ENCODE data around the gene AARS2. TPM values are rescaled to one million over a fixed set of nuclear protein-coding genes. Genes with fewer than 3 reads are reported as not detected.

Gene AARS2
- total and polyA plus RNA-seq, 7 donors = 2.2 to 7.4 (median 4.4) TPM

GRCh38 chr6:44251576-44252524 is 61.3 kb downstream of the AARS2 start:
- Histone ChIP-seq H3K4me3 (no peak overlapping the region), H3K9me3 (no peaks in the 10 kb centered on the region), H3K27me3 (ENCODE audit: insufficient read depth in 3 of 3, low read length in 2 of 3) (no peaks in the 10 kb centered on the region), H3K4me1 (peaks cover 51% of the 10 kb centered on the region), H3K27ac (peak overlapping the region; percentile 6), H3K36me3 (ENCODE audit: insufficient read depth in 1 of 2, low read depth in 1 of 2) (peaks cover 20 to 81% of the 10 kb centered on the region in 2 donors)
- WGBS, 3 donors = 91 to 92% (median 92%) methylated on average over 14 of the region's 14 CpGs
- DNase-seq (no peak), ATAC-seq (no peak)
- intact Hi-C loops (cut with DNase I) = no loop called here
- TF ChIP-seq CTCF (IDR thresholded peaks at IDR 0.05) = no peak

- intact Hi-C loops (cut with DNase I) = no loop called here
- Histone ChIP-seq H3K36me3 (ENCODE audit: insufficient read depth in 1 of 2, low read depth in 1 of 2) (peaks cover 20 to 79% of the 10 kb centered on the region in 2 donors), H3K27me3 (ENCODE audit: insufficient read depth in 3 of 3, low read length in 2 of 3) (no peaks in the 10 kb centered on the region), H3K4me1 (peaks cover 43% of the 10 kb centered on the region), H3K27ac (peak overlapping the region; percentile 6), H3K9me3 (no peaks in the 10 kb centered on the region), H3K4me3 (peak overlapping the region; percentile 23)
- 54 to 80% (median 59%) methylated on average over 3 of the region's 3 CpGs for WGBS, 3 donors
- TF ChIP-seq CTCF (IDR thresholded peaks at IDR 0.05) = no peak
- DNase-seq (no peak), ATAC-seq (no peak)
These were observed 62.4 kb downstream of the AARS2 start for GRCh38 chr6:44250718-44251123.

- H3K9me3 ChIP-seq = no peaks in the 10 kb centered on the region
- intact Hi-C loops (cut with DNase I) = no loop called here
- no peaks in the 10 kb centered on the region for H3K27me3 ChIP-seq (ENCODE audit: insufficient read depth in 3 of 3, low read length in 2 of 3)
- H3K4me1 ChIP-seq = peaks cover 45% of the 10 kb centered on the region
- no peak for TF ChIP-seq CTCF (IDR thresholded peaks at IDR 0.05)
- DNase-seq (no peak), ATAC-seq (no peak)
- peak overlapping the region; percentile 82 for H3K4me3 ChIP-seq
- peaks cover 20 to 73% of the 10 kb centered on the region in 2 donors for H3K36me3 ChIP-seq (ENCODE audit: insufficient read depth in 1 of 2, low read depth in 1 of 2)
- H3K27ac ChIP-seq = peak overlapping the region; percentile 6
- WGBS, 3 donors = 62 to 67% (median 65%) methylated on average over 6 of the region's 6 CpGs
These were observed 63.0 kb downstream of the AARS2 start for GRCh38 chr6:44250067-44250717.

Other genes starting within 250 kb of the AARS2 start
- gene MRPL14, start 185.9 kb downstream of the AARS2 start, total RNA-seq = 100 to 1,000 TPM in 3 of 4 donors, 10 to 100 TPM in 1; 62.3 to 177 (median 113) TPM
- 100 to 1,000 TPM; 166 to 308 (median 197) TPM for gene MRPL14, start 185.9 kb downstream of the AARS2 start, polyA plus RNA-seq
- 100 to 1,000 TPM in 1 of 4 donors, 10 to 100 TPM in 3; 32.7 to 121 (median 40.3) TPM for gene TMEM63B, start 185.8 kb downstream of the AARS2 start, total RNA-seq
- gene TMEM63B, start 185.8 kb downstream of the AARS2 start, polyA plus RNA-seq = 10 to 100 TPM; 23.5 to 39.2 (median 27.9) TPM
- gene CAPN11, start 154.5 kb downstream of the AARS2 start, total RNA-seq = under 1 TPM in 1 of 4 donors, not detected in 3; 0.32 TPM
- under 1 TPM; 0.05 to 0.16 (median 0.11) TPM for gene CAPN11, start 154.5 kb downstream of the AARS2 start, polyA plus RNA-seq
- under 1 TPM in 3 of 4 donors, not detected in 1; 0.34 to 0.54 (median 0.36) TPM for gene MYMX, start 96.4 kb downstream of the AARS2 start, total RNA-seq
- under 1 TPM in 2 of 3 donors, not detected in 1; 0.09 to 0.61 TPM for gene MYMX, start 96.4 kb downstream of the AARS2 start, polyA plus RNA-seq
- 10 to 100 TPM; 29.6 to 80.7 (median 41.6) TPM for gene SLC29A1, start 89.8 kb downstream of the AARS2 start, total RNA-seq
- gene SLC29A1, start 89.8 kb downstream of the AARS2 start, polyA plus RNA-seq = 10 to 100 TPM; 29.1 to 39.7 (median 39.1) TPM
- gene HSP90AB1, start 66.2 kb downstream of the AARS2 start, total RNA-seq = 1,000 to 10,000 TPM; 1,150 to 1,595 (median 1,339) TPM
- 1,000 to 10,000 TPM in 2 of 3 donors, 100 to 1,000 TPM in 1; 743 to 1,128 (median 1,033) TPM for gene HSP90AB1, start 66.2 kb downstream of the AARS2 start, polyA plus RNA-seq
- gene SLC35B2, start 55.8 kb downstream of the AARS2 start, total RNA-seq = 10 to 100 TPM; 10.9 to 23.3 (median 18.0) TPM
- 10 to 100 TPM; 16.0 to 23.6 (median 20.8) TPM for gene SLC35B2, start 55.8 kb downstream of the AARS2 start, polyA plus RNA-seq
- gene NFKBIE, start 47.8 kb downstream of the AARS2 start, total RNA-seq = 1 to 10 TPM; 2.1 to 5.0 (median 3.0) TPM
- 1 to 10 TPM; 2.8 to 5.2 (median 4.0) TPM for gene NFKBIE, start 47.8 kb downstream of the AARS2 start, polyA plus RNA-seq
- not detected for gene TMEM151B, start 42.9 kb downstream of the AARS2 start, total RNA-seq
- gene TMEM151B, start 42.9 kb downstream of the AARS2 start, polyA plus RNA-seq = under 1 TPM in 2 of 3 donors, not detected in 1; 0.04 to 0.07 TPM
- gene SPATS1, start 29.3 kb upstream of the AARS2 start, total RNA-seq = not detected
- not detected for gene SPATS1, start 29.3 kb upstream of the AARS2 start, polyA plus RNA-seq
- 10 to 100 TPM; 27.4 to 33.3 (median 30.2) TPM for gene CDC5L, start 74.4 kb upstream of the AARS2 start, total RNA-seq
- gene CDC5L, start 74.4 kb upstream of the AARS2 start, polyA plus RNA-seq = 10 to 100 TPM; 10.9 to 21.0 (median 11.6) TPM